Spleen (tissue), 11 donors: ENCODE results near the gene PDE4D. TPM values are rescaled to one million over a fixed set of nuclear protein-coding genes. Genes with fewer than 3 reads are reported as not detected.

Experiments used
- DNase-seq: peaks from one replicate; pipeline ENCODE4 v3.0.0-alpha.2; 2020
- H3K27ac ChIP-seq, 8 donors: fragments of 200-600 bp; sonication (generic) in 7 of 8; 1 replicate in 4 of 8; 2 replicates in 4 of 8; pipeline versions ENCODE4 v1.5.0 to v1.8.0; 2016 to 2021; ENCODE audit warnings: inconsistent platforms in 4 of 8, mild to moderate bottlenecking in 4 of 8, moderate library complexity in 1 of 8
- H3K27me3 ChIP-seq, 7 donors: fragments of 200-600 bp; sonication (generic) in 6 of 7; replicated peaks in 1 of 7; 1 replicate in 4 of 7; 2 replicates in 3 of 7; pipeline versions ENCODE4 v1.5.0 to v1.8.0; 2016 to 2021; ENCODE audit warnings: inconsistent platforms in 3 of 7, mild to moderate bottlenecking in 1 of 7
- H3K36me3 ChIP-seq, 6 donors: fragments of 200-600 bp; sonication (generic) in 5 of 6; 1 replicate in 4 of 6; 2 replicates in 2 of 6; pipeline versions ENCODE4 v1.5.0 to v1.8.0; 2016 to 2021; ENCODE audit warnings: inconsistent platforms in 2 of 6
- H3K4me1 ChIP-seq, 6 donors: fragments of 200-600 bp; sonication (generic) in 5 of 6; 1 replicate in 3 of 6; 2 replicates in 3 of 6; pipeline versions ENCODE4 v1.5.0 to v1.8.0; 2016 to 2021; ENCODE audit warnings: inconsistent platforms in 3 of 6
- H3K4me3 ChIP-seq, 8 donors: fragments of 200-600 bp; sonication (generic) in 7 of 8; 1 replicate in 4 of 8; 2 replicates in 4 of 8; pipeline versions ENCODE4 v1.5.0 to v1.8.0; 2016 to 2021; ENCODE audit warnings: inconsistent platforms in 4 of 8, mild to moderate bottlenecking in 4 of 8, moderate library complexity in 2 of 8
- H3K9me3 ChIP-seq, 8 donors: fragments of 200-600 bp; sonication (generic) in 7 of 8; 1 replicate in 4 of 8; 2 replicates in 4 of 8; pipeline versions ENCODE4 v1.5.0 to v1.8.0; 2016 to 2021; ENCODE audit warnings: inconsistent platforms in 4 of 8
- CTCF ChIP-seq, 11 experiments: fragments of 200-600 bp in 7 of 11; fragments of 450-650 bp in 4 of 11; sonication (generic) in 4 of 11; IDR thresholded peaks in 8 of 11; conservative IDR thresholded peaks in 3 of 11; 1 replicate in 7 of 11; 2 replicates in 4 of 11; pipeline versions ENCODE4 v1.4.0 to v1.8.0; 2016 to 2021; ENCODE audit warnings: antibody characterized with exemption in 11 of 11, inconsistent platforms in 4 of 11, mild to moderate bottlenecking in 1 of 11
- POLR2A ChIP-seq, 3 donors: fragments of 450-650 bp; IDR thresholded peaks; one replicate each; pipeline ENCODE4 v1.5.1; 2017; ENCODE audit warnings: antibody characterized with exemption in 3 of 3, mild to moderate bottlenecking in 1 of 3
- POLR2AphosphoS5 ChIP-seq, 3 donors: sonication (generic); formaldehyde crosslinking; IDR thresholded peaks; one replicate each; pipeline ENCODE4 v1.5.1; 2017; ENCODE audit warnings: antibody characterized with exemption in 3 of 3
- WGBS, 5 donors: extraction: QIAGEN DNeasy Blood & Tissue Kit in 3 of 5; methylation state at CpG; one replicate each; pipeline versions ENCODE4 v1.1.5 to v1.1.7; 2013 to 2018; 5-methylcytosine and 5-hydroxymethylcytosine counted together
- intact Hi-C: fragments of 100-400 bp; cut with DNase I; formaldehyde crosslinking; loops from one replicate; pipeline ENCODE4 v1.15.0; 2023; ENCODE audit warnings: low total_unique reads
- polyA plus RNA-seq, 3 donors: library from polyadenylated mRNA; stranded (reverse); fragments of 200-250 nt; gene quantifications; one replicate each; pipeline ENCODE4 v1.2.1, GENCODE V29; 2013
- total RNA-seq, 7 donors: library from RNA; depleted of rRNA in 3 of 7; stranded (reverse); fragments of >200 nt in 3 of 7; fragmentation: NEBNext Ultra II Directional in 4 of 7; extraction: Animal tissue kit (Norgen Biotek cat#: 25700) in 4 of 7; gene quantifications; one replicate each; pipeline versions ENCODE4 v1.1.0 to v1.2.1, GENCODE V29; 2016 to 2021
- donor health status: healthy with polysubstance abuse.
- donor health status: DM: no; HTN: no; CAD: no; lungs with moderate emphysema.
- donor health status: DM: no; HTN: no; CAD: no.
- donor health status: Bipolar disorder and iron deficiency.
- donor health status: healthy.
- donor health status: DM: no; HTN: no; CAD: no.
- donor health status: DM: yes; HTN: yes; CAD: no.

The PDE4D gene
- total and polyA plus RNA-seq, 10 donors: 0.88 to 51.8 (median 18.2) TPM

DNA sequence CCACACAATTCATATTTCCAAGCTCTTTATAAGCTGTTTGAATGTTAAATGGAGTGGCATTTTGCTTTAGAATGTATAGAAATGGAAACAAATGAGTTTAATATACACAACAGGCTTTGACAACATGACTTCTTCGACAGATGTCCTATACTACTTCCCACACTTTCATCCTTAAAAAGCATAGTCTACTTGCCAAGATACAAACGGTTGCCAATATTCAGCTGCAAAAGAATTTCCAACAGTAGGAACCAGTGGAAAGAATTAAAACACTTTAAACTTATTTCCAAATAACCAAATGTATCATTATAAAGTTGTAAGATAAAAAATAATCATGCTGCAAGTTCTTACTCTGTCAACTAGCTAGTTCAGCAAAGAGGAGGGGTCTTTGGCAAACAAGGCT lies 456.4 kb downstream of the PDE4D start:
- Histone ChIP-seq H3K27ac (no peak overlapping the region), H3K9me3 (no peaks in the 10 kb centered on the region), H3K4me3 (no peak overlapping the region), H3K36me3 (no peaks in the 10 kb centered on the region), H3K27me3 (no peaks in the 10 kb centered on the region), H3K4me1 (no peaks in the 10 kb centered on the region)
- 60 to 82% (median 75%) methylated on average over 2 of the region's 2 CpGs for WGBS, 5 donors
- TF ChIP-seq CTCF (IDR thresholded peaks at IDR 0.05 in 8 of 11, conservative IDR thresholded peaks at IDR 0.05 in 3 of 11): no peak
- TF ChIP-seq POLR2A (IDR thresholded peaks at IDR 0.05): no peak
- TF ChIP-seq POLR2AphosphoS5 (IDR thresholded peaks at IDR 0.05): no peak
- no peak for DNase-seq
- intact Hi-C loops: no loop called here

DNA sequence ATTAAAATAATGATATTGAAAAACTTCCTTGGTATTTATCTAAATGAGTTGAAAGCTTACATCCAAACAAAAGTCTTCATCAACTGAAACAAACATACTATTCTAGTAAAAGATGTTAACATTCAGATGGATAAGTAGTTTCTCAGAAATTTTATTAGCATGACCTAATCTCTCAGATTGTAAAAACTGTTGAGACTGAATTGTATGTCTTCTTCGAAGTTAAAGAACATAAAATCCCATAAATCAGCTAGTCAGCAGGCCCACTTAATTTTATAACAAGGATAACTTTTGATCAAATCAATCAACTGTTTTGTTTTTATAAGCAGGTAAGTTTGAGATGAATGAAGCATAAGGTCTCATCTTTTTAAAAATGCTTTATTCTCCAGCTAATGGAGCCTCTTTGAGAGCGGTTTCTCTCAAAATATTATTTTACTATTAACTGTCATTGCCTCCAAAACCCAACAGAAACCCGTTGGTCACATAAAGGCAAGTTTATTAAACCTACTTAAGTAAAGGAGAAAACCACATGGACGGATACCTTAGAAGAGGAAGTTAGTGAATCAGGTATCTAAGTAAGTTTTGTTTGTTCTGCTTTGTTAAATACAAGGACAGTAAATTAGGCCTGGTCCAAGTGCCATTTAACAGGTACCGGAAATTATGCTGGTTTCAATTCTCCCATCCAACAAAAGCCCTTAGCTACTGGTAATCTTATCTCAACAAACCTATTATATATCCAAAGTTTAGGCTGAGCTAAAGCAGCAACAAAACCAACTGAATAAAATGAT lies 457.0 kb downstream of the PDE4D start:
- TF ChIP-seq POLR2AphosphoS5 (IDR thresholded peaks at IDR 0.05) (no peak), POLR2A (IDR thresholded peaks at IDR 0.05) (no peak), CTCF (IDR thresholded peaks at IDR 0.05 in 8 of 11, conservative IDR thresholded peaks at IDR 0.05 in 3 of 11) (no peak)
- H3K27me3 ChIP-seq: no peaks in the 10 kb centered on the region
- no peaks in the 10 kb centered on the region for H3K4me1 ChIP-seq
- WGBS, 5 donors: 72 to 84% (median 73%) methylated on average over 5 of the region's 5 CpGs
- H3K4me3 ChIP-seq: no peak overlapping the region
- no peak overlapping the region for H3K27ac ChIP-seq
- H3K36me3 ChIP-seq: no peaks in the 10 kb centered on the region
- intact Hi-C loops: no loop called here
- H3K9me3 ChIP-seq: no peaks in the 10 kb centered on the region
- DNase-seq: no peak

DNA sequence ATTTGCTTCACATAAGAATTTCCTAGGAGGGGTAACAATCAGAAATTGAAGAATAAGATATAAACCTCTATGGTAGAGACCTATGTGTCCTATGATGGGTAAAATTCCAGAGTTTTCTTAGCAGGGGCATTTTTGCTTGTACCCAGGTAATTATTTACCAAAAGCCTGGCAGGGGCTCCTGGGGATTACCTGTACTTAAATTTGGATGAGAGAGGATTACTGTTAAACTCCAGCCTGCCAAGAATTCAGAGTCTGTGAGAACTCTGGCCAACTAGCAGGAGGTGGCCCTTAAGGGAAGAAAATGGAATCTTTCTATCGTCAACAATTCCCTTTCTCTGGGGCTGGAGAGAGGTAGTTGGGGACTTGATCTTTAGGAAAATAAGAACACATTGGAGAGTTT lies 460.4 kb downstream of the PDE4D start:
- intact Hi-C loops: no loop called here
- H3K4me1 ChIP-seq: no peaks in the 10 kb centered on the region
- 88 to 100% (median 95%) methylated on average over 1 of the region's 1 CpG for WGBS, 5 donors
- H3K9me3 ChIP-seq: no peaks in the 10 kb centered on the region
- H3K4me3 ChIP-seq: no peak overlapping the region
- H3K27ac ChIP-seq: no peak overlapping the region
- H3K27me3 ChIP-seq: no peaks in the 10 kb centered on the region
- no peak for DNase-seq
- TF ChIP-seq CTCF (IDR thresholded peaks at IDR 0.05 in 8 of 11, conservative IDR thresholded peaks at IDR 0.05 in 3 of 11): no peak
- TF ChIP-seq POLR2A (IDR thresholded peaks at IDR 0.05): no peak
- TF ChIP-seq POLR2AphosphoS5 (IDR thresholded peaks at IDR 0.05): no peak
- no peaks in the 10 kb centered on the region for H3K36me3 ChIP-seq

DNA sequence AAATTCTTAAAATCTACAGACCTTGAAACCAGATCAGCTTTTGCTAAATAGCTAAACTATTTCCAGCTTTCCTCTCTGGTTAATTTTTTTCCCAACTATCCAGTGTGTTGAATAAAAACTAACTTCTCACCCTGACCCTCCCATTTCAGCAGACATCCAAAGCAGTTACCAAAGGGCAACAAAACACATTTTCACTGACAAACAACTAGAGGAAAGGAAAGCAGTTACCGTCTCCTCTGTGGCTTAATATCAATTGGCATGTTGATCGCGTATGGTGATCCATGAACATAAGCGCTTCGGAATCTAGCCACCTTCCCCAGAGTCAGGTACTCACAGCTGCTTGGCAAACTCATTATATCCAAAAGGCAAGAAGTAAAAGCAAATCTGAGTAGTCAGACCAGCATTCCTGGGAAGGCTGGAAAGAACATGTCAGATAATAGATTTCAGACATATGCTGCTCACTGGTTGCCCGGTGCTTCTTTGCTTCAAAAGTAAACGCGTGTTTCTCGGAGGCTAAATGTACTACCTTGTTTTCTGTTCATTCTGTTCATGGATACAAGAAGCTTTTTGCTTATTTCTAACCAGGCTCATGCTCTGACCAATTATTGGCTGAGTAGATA lies 463.4 kb downstream of the PDE4D start:
- TF ChIP-seq CTCF (IDR thresholded peaks at IDR 0.05 in 8 of 11, conservative IDR thresholded peaks at IDR 0.05 in 3 of 11): no peak
- TF ChIP-seq POLR2A (IDR thresholded peaks at IDR 0.05): no peak
- TF ChIP-seq POLR2AphosphoS5 (IDR thresholded peaks at IDR 0.05): no peak

More for the DNA sequence above, 463.4 kb downstream of the PDE4D start:
- Histone ChIP-seq H3K9me3 (no peaks in the 10 kb centered on the region), H3K4me1 (no peaks in the 10 kb centered on the region), H3K27ac (no peak overlapping the region), H3K36me3 (no peaks in the 10 kb centered on the region), H3K27me3 (no peaks in the 10 kb centered on the region), H3K4me3 (no peak overlapping the region)
- DNase-seq: no peak
- intact Hi-C loops: no loop called here
- 93 to 99% (median 96%) methylated on average over 9 of the region's 9 CpGs for WGBS, 5 donors
